Measurements from ENCODE around the gene STK33. TPM values are rescaled to one million over a fixed set of nuclear protein-coding genes. Genes with fewer than 3 reads are reported as not detected.

Gene STK33
- total RNA-seq, 1 donor from 2014 or later: 22.4 TPM

DNA sequence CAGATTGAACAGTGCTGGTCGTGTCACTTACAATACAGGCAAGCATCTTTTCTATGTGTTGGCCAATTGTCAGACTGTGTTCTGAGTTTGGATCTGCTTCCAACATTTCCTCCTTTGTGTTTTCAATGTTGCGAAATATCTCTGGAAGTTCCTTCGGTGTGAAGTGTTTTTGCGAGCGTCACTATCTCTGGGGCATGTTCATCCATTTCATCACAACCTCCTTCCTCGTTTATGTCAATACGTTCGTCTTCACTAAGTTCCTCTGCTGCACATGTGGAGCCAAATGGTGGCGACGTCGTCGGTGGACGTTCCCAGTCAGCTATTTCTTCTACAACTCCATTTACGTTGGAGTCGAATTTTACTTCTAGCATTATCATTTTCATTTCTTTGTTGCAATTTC lies 230.1 kb downstream of the STK33 start:
- intact Hi-C loops (cut with micrococcal nuclease): no loop called here
- DNase-seq: no peak
- ATAC-seq: peak; percentile 38

DNA sequence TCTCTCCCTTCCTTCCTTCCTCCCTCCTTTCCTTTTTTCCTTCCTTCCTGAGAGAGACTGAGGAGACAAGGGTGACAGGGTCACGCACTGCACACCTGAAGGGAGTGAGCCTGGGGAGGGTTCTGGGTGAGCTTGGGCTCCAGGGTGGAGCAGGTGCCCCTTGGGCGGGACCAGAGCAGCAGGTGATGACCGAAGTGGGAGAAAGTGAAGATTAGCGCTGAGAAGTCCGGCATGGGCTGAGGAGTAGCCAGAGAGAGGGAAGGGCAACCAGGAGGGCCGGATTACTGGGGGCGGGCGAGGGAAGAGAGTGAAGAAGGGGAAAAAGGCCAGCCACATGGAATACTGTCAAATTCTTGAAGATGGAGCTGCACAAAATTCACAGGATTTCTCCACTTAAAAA lies 231.1 kb downstream of the STK33 start:
- no peak for DNase-seq
- intact Hi-C loops (cut with micrococcal nuclease): no loop called here
- no peak for ATAC-seq

DNA sequence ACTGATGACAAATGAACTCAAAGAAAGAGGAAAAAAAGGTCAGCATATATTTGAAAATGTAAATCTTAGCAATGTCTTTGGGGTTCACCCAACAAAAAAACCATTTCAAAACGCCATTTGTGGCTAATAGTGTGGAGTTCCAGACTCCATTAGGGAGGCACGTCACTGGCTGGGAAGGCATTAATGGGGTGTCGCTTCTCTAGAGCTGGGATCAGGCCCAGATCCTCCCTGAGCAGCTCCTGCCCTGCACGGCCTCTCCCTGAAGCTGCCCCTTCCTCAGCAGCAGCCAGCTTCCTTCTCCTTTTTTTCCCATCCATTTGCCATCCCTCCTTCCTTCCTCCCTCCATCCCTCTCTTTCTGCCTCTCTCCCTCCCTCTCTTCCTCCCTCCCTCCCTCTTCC lies 231.5 kb downstream of the STK33 start:
- intact Hi-C loops (cut with micrococcal nuclease): no loop called here
- DNase-seq: no peak
- ATAC-seq: no peak

DNA sequence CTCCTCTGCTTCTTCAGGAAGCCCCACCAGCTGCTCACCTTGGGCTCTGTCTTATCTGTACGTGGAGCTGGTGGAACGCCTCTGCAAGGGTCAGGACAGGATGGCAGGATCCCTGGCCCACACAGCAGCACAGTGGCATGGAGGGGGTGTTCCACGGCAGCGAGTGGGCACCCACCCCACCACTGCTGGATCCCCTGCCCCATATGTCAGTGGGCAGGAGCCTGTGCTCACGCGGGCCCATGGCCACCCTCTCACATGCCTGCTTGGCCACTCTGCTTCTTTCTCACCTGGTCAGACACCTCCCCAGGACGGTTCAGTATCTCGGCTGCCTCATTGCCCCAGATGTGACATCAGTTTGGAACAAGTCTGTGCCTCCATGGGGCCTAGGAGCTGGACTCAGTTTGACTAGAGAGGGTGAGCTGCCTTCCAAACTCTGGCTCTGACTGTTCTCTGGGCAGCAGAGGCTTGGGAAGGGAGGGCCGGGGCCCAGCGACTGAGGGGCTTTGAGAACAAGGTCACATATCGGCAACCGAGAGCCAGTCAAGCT lies 232.3 kb downstream of the STK33 start:
- ATAC-seq: no peak
- intact Hi-C loops (cut with micrococcal nuclease): no loop called here
- DNase-seq: no peak

DNA sequence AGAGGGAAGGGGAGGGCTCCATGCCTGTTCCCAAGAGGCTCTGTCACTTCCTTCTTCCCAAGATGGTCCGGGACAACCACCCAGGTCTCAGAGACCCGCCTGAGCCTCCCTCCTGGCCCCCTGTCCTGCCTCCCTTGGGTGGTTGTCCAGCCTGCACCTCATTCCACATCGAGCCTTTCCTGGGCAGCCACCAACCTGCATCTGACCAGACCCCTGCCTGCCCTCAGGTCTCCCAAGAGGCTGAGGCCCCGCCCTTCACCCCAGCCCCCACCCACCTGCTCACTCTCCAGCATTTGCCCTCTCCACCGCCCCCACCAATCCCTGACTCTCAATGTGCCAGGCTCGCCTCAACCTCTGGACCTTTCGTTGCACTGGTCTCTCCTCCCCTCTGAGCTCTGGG lies 232.8 kb downstream of the STK33 start:
- DNase-seq: no peak
- intact Hi-C loops (cut with micrococcal nuclease): no loop called here
- no peak for ATAC-seq

DNA sequence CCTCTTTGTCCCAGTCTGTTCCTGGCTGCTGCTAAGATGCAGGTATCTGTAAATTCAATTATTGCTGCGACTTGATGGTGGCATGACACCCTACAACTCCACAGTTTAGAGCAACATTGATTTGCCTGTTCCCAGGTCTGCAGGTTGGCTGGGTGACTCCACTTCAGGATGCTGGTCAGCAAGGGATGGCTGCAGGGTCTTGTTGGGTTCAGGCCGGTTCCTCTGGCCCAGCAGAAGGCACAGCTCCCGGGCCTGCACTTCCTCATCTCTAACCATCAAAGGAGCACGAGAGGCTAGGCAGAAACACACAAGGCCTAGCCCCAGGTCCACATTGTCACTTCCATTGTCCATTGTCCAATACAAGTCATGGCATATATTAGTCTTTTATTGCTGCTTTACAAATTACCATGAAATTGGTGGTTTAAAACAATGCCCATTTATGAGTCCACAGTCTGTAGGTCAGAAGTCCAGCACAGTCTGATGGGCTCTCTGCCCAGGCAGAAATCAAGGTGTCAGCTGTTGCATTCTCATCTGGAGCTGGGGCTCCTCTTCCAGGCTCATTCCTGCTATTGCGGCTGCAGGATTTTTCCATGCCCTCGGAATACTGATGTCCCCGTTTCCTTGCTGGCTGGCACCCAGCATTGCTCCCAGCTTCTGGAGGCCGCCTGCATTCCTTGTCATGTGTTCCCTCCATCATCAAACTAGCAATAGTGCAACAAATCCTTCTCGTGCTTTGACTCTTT lies 233.8 kb downstream of the STK33 start:
- intact Hi-C loops (cut with micrococcal nuclease): no loop called here
- ATAC-seq (no peak), DNase-seq (no peak)

DNA sequence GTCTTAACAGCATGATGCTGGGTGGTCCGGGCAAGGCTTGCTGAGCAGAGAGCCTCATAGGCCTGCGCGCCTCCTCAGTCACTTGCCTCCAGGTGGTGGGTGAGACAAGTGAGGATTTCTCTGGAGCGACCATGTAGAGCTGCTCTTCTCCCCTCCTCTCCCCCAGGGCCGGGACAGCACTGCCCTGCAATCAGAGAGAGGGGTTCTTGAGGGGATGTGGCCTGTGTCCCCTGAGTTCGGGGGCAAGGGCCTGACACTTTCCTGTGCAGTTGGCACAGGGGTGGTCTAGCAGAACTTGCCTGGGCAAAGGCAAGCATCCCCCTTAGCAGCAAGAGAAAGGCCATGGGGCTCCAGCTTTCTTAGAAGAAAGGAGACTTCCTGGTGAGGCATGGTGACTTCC lies 234.5 kb downstream of the STK33 start:
- intact Hi-C loops (cut with micrococcal nuclease): no loop called here
- no peak for DNase-seq
- no peak for ATAC-seq

DNA sequence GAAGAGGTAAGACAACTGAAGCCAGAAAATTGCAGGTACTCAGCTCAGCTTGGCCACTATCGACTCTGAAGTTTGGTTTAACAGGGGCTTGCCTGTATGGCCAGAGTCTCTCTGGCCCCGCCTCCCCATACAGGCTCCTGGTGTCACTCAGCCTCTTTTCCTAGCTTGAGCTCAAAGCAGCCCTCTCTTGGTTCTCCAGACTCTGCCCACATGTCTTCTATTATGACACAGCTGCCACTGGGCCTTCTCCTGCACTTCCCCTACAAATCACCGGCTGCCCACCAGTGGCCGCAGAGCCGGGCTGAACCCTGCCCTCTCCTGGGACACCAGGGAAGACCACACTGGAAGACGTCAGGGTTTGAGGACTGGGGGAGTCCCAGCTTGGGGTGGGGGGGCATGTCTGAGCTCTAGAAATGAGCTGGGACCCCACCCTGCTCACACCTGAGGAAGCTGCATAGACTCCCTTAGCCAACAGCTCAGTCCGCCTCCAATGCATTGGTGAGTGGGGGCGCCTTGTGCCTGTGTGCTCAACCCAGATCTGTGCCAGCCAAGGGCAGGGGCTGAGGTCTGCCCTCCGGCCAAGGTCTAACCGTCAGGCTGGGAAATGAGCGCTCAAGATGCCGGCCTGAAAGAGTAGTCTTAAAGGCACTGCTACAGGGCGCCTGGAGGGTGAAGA lies 236.0 kb downstream of the STK33 start:
- intact Hi-C loops (cut with micrococcal nuclease): no loop called here
- no peak for DNase-seq
- no peak for ATAC-seq

DNA sequence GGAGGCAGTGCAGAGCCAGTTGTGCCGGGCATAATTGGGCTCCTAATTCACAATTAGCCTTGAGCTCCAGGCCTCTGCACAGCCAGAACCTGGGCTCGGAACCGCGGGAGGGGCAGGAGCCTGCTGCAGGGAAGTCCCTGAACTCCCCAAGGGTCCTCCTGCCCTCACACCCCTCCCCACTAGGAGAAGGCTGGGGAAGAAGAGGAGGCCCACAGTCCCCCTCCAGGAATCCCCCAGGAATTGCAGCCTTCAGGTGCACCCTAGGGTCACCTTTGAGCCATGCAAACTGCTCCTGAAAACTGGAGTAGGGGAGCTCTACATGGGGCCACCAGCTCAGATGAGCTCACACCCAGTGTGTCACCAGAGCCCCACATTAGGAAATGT lies 236.5 kb downstream of the STK33 start:
- ATAC-seq (no peak), DNase-seq (no peak)
- intact Hi-C loops (cut with micrococcal nuclease): no loop called here

DNA sequence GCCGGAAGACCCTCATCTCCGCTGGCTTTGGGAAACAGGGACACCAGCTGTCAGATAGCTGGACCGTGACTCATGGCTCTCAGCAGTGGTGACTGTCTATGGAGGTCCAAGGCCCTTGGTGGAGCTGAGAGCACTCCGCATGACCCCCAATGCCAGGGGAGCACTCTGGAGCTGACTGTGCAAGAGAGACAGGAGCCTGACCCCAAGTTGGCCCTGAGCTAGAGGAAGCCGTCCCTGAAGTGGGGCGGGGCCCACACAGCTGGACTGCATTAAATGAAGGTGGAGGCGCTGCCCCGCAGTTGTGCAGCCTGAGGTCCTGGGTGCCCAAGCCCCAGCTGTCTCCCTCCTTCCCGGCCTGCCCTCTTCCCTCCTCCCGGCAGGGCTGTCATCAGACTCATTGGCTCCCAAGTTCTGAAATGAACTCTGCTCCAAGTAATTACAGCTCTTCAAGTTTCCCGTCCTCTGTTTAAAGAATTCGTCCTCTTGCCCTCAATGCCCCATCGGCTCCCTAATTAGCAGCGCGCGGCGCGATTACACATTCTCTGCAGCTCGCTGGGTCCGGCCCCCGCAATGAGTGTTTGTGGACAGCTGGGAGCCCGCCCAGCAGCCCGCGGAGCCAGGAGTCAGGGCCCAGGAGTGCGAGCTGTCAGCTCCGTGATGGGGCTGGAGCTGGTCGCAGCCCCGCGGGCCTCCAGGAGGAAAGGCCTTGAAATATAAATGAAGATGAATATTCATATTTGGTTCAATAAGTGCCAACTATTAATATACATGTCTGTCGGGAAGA lies 237.1 kb downstream of the STK33 start:
- peak; percentile 53 for ATAC-seq
- peak; percentile 63 for DNase-seq
- intact Hi-C loops (cut with micrococcal nuclease): no loop called here

DNA sequence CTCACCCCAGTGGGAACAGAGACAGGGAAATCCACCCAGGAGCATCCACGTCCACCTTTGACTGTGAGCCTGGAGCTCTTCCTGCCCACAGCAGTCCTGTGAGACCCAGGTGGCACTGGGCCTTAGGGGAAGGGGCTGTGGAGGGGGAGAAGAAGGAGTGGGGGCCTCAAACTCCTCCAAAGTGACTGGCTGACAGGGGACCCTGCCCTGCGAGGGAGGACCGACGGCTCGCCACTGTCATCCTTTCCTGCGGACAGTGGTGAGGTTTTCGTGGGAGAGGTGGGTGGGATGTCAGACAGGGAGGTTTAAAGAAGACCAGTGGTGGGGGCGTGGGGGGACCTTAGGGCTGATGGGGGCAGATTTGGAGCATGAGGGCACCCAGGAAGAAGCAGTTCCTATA lies 237.8 kb downstream of the STK33 start:
- ATAC-seq (no peak), DNase-seq (no peak)
- intact Hi-C loops (cut with micrococcal nuclease): no loop called here

DNA sequence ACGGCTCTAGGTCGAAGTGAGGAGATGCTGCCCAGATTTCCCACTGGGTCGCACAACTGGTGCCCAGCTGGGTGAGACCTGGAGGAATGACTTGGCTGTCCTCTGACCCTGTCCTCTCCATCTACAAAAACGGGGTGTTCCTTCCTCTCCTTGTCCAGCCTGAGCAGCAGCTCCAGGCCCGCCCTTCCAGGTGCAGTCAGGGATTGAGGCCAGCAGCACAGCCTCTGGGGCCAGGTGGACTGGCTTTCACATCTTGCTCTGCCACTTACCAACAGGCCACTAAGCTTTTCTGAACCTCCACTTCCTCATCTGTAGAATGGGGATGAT lies 238.6 kb downstream of the STK33 start:
- no peak for ATAC-seq
- intact Hi-C loops (cut with micrococcal nuclease): no loop called here
- no peak for DNase-seq

DNA sequence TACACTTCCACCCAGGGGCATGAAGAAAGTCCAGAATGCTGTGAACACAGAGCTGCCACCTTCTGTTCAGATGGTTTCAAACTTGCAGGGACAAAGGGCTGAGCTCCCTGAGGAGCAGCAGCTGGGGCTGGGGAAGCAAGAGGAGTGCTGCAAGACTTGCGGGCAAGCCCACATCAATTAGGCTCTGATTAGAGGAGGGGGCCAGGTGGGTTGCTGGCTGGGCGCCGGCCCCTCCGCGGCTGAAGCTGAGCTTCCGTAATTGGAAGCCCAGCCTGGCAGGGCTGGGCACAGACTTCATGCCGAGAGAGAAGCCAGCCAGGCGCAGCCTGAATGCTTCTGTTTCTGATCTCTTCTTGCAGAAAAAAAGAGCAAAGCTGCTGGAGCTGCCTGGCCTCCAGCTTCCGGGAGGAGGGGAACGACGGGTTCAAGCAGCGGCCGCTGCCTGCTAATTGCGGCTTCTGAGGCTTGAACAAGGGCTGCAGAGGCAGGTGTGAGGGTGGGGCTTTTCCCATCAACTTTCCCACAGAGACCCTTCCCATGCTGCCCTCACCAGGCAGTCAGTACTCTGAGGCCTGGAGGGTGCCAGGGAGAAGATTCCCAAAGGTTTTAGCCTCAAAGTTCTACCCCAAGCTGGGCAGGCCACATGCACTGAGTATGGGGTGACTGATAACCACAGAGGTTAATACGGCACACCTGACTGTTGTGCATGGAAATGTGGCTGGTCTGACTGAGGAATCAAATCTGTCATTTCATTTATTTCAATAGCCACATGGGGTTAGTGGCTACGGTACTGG lies 239.2 kb downstream of the STK33 start:
- intact Hi-C loops (cut with micrococcal nuclease): no loop called here
- no peak for ATAC-seq
- no peak for DNase-seq

DNA sequence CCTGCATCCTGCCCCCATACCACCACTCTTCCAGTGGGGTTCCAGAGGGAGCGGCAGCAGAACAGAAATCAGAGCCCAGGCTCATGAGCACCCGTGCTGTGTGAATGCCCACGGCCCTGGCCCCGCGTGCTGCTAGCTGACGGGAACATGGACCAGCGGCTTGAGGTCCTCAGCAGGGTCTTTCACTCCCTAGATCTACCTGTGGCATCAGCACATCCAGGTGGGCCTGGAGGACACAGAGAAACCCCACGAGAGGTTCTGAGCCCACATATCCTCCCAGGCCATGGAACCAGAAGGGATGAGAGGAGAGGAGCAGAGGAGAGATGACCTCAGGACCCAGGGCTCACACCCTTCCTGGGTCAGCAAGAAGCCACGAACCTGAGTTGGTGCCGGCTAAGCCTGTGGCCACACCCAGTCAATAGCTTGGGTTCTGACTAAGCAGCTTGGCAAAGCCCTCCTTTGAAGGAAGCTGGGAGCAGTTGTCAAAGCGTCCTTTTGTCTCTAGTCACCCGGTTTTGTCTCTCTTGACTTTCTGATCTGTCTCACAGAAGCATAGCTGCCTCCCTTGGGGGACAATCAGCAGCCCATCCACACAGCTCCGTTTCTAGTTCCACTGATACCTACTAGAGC lies 241.0 kb downstream of the STK33 start:
- intact Hi-C loops (cut with micrococcal nuclease): no loop called here
- ATAC-seq (no peak), DNase-seq (no peak)

DNA sequence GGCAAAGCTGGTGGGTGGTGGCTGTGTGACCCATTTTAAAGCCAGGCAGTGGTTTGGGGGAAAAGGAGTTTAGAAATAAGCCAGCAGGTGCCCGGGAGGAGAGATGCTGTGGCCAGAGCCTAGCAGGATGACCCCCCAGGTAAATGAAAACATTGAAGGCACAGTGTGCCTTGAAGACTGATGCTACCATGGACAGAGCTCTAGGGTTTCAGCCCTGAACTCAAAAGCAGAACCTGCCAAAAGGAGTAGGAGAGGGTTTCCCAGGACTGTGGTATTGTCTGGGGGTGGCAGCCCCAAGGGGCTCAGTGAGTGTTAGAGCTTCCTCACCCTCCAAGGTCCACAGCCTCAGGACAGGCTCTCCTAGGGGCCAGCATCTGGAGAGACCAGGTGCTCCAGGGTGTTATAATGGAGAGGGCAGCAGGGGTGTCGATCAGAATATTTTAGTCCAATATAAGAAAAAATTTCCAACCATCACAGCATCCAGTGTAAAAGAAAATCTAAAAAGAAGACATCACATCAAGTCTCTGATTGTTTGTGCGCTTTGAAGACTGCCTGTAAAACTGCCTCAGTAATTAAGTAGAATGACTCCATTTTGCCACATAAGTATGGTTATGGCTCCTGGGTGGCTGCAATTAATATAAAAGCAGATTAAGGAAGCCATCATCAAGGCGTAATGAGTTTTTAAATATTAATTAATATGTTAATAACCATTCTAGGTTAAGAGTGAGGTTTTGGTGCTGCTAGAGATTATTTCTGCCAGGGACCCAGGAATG lies 241.7 kb downstream of the STK33 start:
- DNase-seq (no peak), ATAC-seq (no peak)
- intact Hi-C loops (cut with micrococcal nuclease): no loop called here

DNA sequence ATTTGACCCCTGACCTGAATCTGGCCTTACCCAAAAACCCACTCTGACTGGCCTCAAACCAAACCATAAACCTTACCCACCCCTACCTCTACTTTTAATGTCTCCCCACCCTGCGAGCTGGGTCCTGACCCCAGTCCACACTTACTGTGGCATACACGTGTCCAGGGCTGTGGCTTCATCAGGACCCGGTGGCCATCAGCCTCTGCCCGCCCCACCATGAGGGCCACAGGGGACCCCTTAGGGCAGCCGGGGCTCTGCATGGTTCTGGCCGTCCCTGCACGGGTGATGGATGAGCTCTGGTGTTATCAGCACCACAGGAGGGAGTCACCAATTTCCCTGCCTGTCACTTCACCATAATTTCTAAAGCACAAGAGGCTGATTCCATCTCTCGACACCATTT lies 242.8 kb downstream of the STK33 start:
- no peak for ATAC-seq
- intact Hi-C loops (cut with micrococcal nuclease): no loop called here
- no peak for DNase-seq

DNA sequence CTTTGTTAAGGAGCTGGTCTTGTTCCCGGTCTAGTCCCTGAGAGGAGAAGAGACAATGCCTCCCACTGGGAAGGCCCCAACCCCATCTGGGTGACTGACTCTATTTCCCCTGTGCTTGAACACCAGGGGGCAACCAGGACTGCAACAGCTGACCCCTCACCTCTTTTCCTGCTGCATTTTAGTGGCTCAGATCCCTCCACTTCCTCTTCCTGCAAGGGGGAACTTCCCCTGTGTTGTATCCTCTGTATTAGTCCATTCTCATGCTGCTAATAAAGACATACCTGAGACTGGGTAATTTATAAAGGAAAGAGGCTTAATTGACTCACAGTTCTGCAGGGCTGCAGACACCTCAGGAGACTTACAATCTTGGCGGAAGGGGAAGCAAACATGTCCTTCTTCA lies 246.1 kb downstream of the STK33 start:
- intact Hi-C loops (cut with micrococcal nuclease): no loop called here
- DNase-seq: no peak
- no peak for ATAC-seq

DNA sequence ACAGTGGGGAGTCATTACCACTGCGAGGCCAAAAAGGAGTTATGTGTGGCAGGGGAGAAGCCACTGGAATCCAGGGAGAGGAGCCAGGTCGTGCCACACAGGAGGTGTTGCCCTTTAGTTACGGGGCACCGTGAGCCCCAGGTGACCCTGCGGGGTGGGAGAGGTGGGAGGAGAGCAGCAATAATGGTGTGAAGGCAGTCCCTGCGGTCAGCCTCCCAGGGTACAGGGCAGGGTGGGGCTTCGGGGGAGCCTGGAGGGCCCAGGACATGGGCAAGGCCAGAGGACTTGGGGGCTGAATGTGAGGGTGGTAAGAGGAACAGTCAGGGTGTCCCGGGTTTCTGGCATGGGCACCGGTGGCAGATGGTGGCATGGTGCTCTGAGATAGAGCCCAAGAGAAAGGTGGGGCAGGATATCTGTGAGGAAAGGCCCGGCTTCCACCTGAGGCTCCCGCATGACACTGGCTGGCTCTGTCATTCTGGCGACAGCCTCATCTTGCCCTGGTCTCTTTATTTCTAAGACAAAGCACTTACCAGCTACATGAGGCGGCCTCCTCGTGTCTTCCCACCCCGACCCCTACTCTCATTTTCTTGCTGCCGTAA lies 247.8 kb downstream of the STK33 start:
- intact Hi-C loops (cut with micrococcal nuclease): no loop called here
- ATAC-seq: no peak

More for the DNA sequence above, 247.8 kb downstream of the STK33 start:
- DNase-seq: no peak
